ENCODE results near the gene CASK.

GRCh38 chrX:41529221-41529620 is 394.1 kb downstream of the CASK start:
- TF ChIP-seq CTCF (conservative IDR thresholded peaks at IDR 0.05 in 1 of 2, IDR thresholded peaks at IDR 0.05 in 1 of 2; ENCODE audit: low read depth in 1 of 2, low read length in 2 of 2) (no peak), EZH2 (IDR thresholded peaks at IDR 0.05; ENCODE audit: low read length, missing control alignments) (no peak)

Data from fibroblast of lung (primary cell).